Measurements from ENCODE around the gene GSTCD.
A peak's percentile ranks its signal among the peaks of the same experiment; 100 is the strongest.

The GSTCD gene

DNA sequence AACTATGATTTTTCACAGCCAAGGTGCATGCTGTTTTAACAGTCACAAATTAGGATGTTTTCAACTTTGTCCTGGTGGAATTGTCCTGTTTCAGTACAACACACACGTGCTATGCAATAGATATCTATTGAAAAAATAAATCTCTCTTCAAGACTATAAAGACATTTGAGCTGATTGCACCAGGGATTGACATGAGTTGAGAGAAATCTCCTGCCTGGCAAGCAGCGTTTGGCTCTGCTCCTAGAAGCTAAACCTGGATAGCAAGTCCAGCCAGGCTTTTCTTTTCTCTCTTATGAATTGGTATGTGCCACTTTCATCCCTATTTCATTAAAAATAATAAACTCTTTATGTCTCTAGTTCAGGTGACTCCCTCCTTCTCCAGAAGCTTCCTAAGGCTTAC, 170.1 kb downstream of the GSTCD start:
- no peak overlapping the region for H3K4me3 ChIP-seq (ENCODE audit: control insufficient read depth, low read depth, low read length)
- TF ChIP-seq, protein P1, sequence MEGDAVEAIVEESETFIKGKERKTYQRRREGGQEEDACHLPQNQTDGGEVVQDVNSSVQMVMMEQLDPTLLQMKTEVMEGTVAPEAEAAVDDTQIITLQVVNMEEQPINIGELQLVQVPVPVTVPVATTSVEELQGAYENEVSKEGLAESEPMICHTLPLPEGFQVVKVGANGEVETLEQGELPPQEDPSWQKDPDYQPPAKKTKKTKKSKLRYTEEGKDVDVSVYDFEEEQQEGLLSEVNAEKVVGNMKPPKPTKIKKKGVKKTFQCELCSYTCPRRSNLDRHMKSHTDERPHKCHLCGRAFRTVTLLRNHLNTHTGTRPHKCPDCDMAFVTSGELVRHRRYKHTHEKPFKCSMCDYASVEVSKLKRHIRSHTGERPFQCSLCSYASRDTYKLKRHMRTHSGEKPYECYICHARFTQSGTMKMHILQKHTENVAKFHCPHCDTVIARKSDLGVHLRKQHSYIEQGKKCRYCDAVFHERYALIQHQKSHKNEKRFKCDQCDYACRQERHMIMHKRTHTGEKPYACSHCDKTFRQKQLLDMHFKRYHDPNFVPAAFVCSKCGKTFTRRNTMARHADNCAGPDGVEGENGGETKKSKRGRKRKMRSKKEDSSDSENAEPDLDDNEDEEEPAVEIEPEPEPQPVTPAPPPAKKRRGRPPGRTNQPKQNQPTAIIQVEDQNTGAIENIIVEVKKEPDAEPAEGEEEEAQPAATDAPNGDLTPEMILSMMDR (conservative IDR thresholded peaks at IDR 0.05; ENCODE audit: control insufficient read depth, insufficient read depth, low read depth, low read length): no peak
- no peak for DNase-seq (ENCODE audit: low read depth)

DNA sequence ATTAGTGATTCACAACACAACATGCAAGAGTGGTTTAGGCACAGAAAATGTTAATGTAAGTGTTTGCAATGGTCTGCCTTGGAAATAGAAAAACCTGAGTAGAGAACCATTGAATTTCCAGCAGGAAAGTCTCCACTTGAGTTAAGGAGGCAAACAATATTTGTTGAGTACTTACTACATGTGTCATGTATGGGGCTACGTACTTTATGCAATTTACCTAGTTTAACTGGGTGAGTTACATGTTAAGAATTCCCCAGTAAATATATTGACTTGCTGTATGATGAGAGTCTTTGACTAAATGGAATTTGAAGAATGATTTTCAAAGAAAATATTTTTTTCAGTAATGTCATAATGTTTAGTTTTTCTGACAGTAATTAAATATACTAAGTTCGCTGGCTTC, 178.9 kb downstream of the GSTCD start:
- DNase-seq (ENCODE audit: low read depth): no peak
- TF ChIP-seq, protein P1 (conservative IDR thresholded peaks at IDR 0.05; ENCODE audit: control insufficient read depth, insufficient read depth, low read depth, low read length): no peak
- H3K4me3 ChIP-seq (ENCODE audit: control insufficient read depth, low read depth, low read length): no peak overlapping the region

DNA sequence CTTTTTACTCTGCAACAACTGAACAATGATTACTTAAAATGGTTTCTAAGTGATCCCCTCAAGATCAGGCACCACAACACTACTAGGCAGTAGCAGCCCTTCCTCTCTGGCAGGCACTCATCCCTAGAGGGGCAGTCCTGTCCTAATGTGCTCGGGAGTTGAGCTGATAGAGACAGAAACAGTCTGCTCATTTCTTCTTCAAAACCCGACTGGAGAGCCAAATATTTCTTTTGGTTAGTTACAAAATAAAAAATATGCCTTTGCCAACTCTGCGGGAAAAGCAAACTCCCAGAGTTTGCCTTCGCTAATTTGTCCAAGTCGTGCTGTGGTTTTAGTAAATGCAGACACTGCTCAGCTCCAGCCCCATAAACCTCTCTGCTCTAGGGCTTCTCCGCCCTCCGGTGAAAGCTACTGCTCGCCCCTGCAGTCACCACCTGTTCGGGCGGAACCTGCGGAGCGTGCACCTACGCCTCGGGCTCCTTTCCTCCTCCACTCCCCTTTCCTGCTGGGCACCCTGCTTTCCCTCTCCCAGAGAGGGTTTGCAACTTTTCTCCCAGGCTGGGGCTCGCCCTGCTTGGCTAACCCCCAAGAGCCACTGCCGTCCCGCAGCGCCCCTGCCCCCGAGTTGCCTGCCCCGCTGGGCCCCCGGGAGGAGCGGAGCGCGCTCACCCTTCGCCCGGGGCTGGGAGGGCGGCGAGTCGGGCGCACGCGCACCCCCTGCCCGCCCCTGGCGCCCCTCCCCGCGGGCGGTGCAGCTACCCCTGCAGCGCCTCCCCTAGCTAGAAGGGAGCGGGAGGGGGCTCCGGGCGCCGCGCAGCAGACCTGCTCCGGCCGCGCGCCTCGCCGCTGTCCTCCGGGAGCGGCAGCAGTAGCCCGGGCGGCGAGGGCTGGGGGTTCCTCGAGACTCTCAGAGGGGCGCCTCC, 186.3 kb downstream of the GSTCD start, which contains the start of gene NPNT:
Gene NPNT (plus strand): TSS at position 812 of the 923 bp plus-strand sequence. CDS start 182 bp downstream, outside the sequence.
- TF ChIP-seq, protein P1 (conservative IDR thresholded peaks at IDR 0.05; ENCODE audit: control insufficient read depth, insufficient read depth, low read depth, low read length): no peak
- H3K4me3 ChIP-seq (ENCODE audit: control insufficient read depth, low read depth, low read length): peak within 1 kb of the TSS; percentile 10
- no peak for DNase-seq (ENCODE audit: low read depth)

- peak overlapping the region; percentile 10 for H3K4me3 ChIP-seq (ENCODE audit: control insufficient read depth, low read depth, low read length)
- DNase-seq (ENCODE audit: low read depth): no peak
- TF ChIP-seq, protein P1 (conservative IDR thresholded peaks at IDR 0.05; ENCODE audit: control insufficient read depth, insufficient read depth, low read depth, low read length): no peak
These were observed 187.2 kb downstream of the GSTCD start for GRCh38 chr4:105895583-105896460.

GRCh38 chr4:105896461-105896942, 187.9 kb downstream of the GSTCD start:
- H3K4me3 ChIP-seq (ENCODE audit: control insufficient read depth, low read depth, low read length): peak overlapping the region; percentile 10
- TF ChIP-seq, protein P1 (conservative IDR thresholded peaks at IDR 0.05; ENCODE audit: control insufficient read depth, insufficient read depth, low read depth, low read length): no peak
- no peak for DNase-seq (ENCODE audit: low read depth)

Measured in fibroblast of mammary gland (primary cell).